HG03025 (cell line): ENCODE results near the gene COL13A1.

Experiments used
- ATAC-seq: cut with Tn5 transposase; IDR thresholded peaks from one replicate; pipeline ENCODE4 v1.9.1; 2021; ENCODE audit warnings: mild to moderate bottlenecking, moderate library complexity; ENCODE audit not compliant: unreplicated experiment, low FRiP score

COL13A1 gene

GRCh38 chr10:69864321-69864720 lies 62.6 kb downstream of the COL13A1 start:
- ATAC-seq, result no peak

- ATAC-seq, result no peak
These were observed 63.7 kb downstream of the COL13A1 start for GRCh38 chr10:69865450-69865849.

- no peak for ATAC-seq
These were observed 64.6 kb downstream of the COL13A1 start for GRCh38 chr10:69866246-69866687.

- ATAC-seq, result no peak
These were observed 65.2 kb downstream of the COL13A1 start for GRCh38 chr10:69866688-69867461.

GRCh38 chr10:69867699-69868558 lies 66.2 kb downstream of the COL13A1 start:
- no peak for ATAC-seq

GRCh38 chr10:69868821-69869220 lies 67.1 kb downstream of the COL13A1 start:
- no peak for ATAC-seq

- no peak for ATAC-seq
These were observed 67.7 kb downstream of the COL13A1 start for GRCh38 chr10:69869291-69869961.

GRCh38 chr10:69870591-69870990 lies 68.9 kb downstream of the COL13A1 start:
- no peak for ATAC-seq

- no peak for ATAC-seq
These were observed 69.4 kb downstream of the COL13A1 start for GRCh38 chr10:69871074-69871473.

- no peak for ATAC-seq
These were observed 70.6 kb downstream of the COL13A1 start for GRCh38 chr10:69872323-69872722.

- ATAC-seq, result no peak
These were observed 71.5 kb downstream of the COL13A1 start for GRCh38 chr10:69873135-69873639.

GRCh38 chr10:69874449-69874848 lies 72.7 kb downstream of the COL13A1 start:
- ATAC-seq, result no peak

GRCh38 chr10:69875856-69876255 lies 74.2 kb downstream of the COL13A1 start:
- ATAC-seq, result no peak

GRCh38 chr10:69876286-69876685 lies 74.6 kb downstream of the COL13A1 start:
- ATAC-seq, result no peak

GRCh38 chr10:69876931-69877330 lies 75.2 kb downstream of the COL13A1 start:
- ATAC-seq, result no peak

- no peak for ATAC-seq
These were observed 76.3 kb downstream of the COL13A1 start for GRCh38 chr10:69878038-69878437.

GRCh38 chr10:69878951-69879350 lies 77.2 kb downstream of the COL13A1 start:
- no peak for ATAC-seq

GRCh38 chr10:69879634-69880257 lies 78.0 kb downstream of the COL13A1 start:
- no peak for ATAC-seq

GRCh38 chr10:69880301-69881081 lies 78.8 kb downstream of the COL13A1 start:
- ATAC-seq, result no peak

GRCh38 chr10:69881202-69881601 lies 79.5 kb downstream of the COL13A1 start:
- no peak for ATAC-seq
